GM19193 (cell line): ENCODE data around the gene TRAPPC2L.
A peak's percentile ranks its signal among the peaks of the same experiment; 100 is the strongest.

Source experiments
- POLR2A ChIP-seq: IDR thresholded peaks from 4 replicates; pipeline ENCODE4 v1.6.1; 2011; ENCODE audit not compliant: insufficient read depth, insufficient read length; ENCODE audit errors: extremely low read depth

The TRAPPC2L gene

DNA sequence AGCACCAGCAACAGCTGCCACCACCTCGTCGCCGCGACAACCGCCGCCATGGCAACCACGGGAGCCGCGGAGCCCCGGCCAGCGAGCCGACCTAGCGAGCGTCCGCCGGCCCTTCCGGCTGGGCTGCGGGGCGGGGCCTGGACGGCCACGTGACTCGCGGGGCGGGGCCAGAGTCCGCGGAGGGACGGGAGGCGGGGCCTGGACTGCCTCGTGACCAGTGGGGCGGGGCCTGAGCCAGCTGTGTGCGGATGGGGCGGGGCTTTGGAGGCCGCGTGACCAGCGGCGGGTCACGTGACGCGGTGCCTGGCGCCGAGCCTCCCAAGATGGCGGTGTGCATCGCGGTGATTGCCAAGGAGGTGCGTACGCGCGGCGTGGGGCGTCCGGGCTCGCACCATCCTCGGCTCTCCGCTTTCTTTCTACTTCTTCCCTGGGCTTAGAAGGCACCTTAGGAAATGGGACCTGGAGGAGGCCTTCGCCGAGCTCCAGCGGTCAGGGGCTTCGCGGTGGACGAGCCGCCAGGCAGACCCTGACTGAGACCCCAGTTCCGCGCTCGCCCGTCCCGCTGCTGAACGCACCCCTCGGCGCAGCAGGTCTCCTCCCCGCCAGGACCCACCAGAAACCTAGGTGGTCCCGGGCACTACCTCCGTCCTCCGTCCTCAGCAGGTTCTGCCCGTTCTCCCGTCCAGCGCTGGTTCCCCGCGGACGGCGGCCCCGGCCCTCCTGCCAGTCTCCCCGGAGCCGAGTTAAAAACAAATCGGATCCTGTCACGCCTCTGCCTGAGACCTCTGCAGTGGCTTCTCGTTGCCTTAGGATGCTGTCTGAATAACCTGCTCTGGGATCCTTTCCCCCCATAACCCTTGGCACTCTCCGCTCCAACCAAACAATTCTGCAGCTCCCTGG, at the start of gene TRAPPC2L, which contains the start of gene GALNS:
Gene TRAPPC2L, plus strand, starts transcription at position 300 of the 900 bp plus-strand sequence. Its CDS starts 24 bp downstream, at position 324.
Gene GALNS, minus strand, starts transcription at position 120 of the 900 bp plus-strand sequence. Its CDS starts 70 bp downstream, at position 50.
- peak; percentile 85 for TF ChIP-seq POLR2A

GRCh38 chr16:88807142-88807625, 49.7 kb upstream of the TRAPPC2L start:
- TF ChIP-seq POLR2A = peak; percentile 31

DNA sequence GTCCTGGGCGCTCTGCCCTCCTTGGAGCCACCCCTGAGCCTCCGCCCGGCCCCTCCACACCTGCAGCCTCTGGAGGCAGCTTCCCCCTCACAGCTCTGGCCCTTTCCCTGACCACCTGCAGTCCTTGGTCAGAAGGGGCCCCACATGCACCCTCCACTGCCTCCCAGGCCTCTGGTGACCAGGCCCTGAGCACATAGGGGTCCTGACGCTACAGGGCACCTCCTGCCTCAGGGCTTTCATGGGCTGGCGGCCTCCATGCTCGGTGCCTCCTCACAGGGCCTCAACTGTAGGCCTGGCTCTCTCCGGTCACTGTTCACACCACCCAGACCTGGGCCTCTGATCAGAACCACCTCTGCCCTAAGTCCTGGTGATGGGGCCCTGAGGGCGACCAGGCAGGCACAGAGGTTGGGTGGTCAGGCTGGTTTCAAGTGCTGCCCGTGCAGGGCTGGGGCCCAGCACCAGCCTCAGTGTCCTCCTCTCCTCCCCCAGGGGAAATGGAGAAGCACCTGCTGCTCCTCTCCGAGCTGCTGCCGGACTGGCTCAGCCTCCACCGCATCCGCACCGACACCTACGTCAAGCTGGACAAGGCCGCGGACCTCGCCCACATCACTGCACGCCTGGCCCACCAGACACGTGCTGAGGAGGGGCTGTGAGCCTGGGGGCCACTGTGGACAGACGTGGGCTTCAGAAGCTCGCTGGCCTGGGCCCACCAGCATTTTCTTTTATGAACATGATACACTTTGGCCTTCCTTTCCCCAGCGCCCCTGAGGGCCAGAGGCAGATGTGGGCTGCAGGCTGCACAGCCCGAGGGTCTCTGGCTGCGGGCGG, 49.1 kb upstream of the TRAPPC2L start:
- no peak for TF ChIP-seq POLR2A

GRCh38 chr16:88809068-88809675, 47.8 kb upstream of the TRAPPC2L start:
- TF ChIP-seq POLR2A = peak; percentile 8

GRCh38 chr16:88809676-88810165, 47.2 kb upstream of the TRAPPC2L start:
- no peak for TF ChIP-seq POLR2A

DNA sequence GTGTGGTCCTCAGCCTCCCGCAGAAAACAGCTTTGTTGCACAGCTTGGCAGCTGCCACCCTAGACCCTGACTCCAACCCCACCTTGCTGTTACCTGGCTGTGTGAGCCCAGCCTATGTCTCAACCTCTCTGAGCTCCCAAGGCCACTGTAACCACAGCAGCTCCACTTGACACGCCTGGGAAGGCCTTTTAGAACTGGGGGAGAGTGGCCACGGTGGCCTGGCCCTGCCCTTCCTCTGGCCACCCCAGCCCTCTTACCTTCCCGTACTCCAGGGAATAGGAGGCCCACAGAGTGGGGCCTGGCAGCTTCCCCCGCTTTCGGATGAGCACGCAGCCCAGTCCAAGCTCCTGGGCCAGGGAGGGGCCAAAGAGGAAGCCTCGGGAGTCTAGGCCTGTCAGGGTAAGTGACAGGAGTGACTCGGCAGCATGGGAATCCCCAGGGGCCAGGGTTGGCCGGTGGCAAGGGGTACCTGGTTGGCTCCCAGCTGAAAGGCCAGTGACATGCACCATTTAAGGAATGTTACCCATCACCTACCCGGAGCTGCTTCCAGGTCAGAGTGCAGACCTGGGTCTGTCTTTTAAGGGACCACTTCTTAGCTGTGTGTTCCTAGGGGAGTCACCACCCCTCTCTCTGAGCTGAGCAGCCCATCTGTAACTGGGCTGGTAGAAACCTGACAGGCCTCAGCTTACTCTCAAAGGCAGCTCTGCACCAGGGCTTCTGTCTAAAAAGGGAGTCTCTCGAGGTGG, 46.6 kb upstream of the TRAPPC2L start:
- peak; percentile 26 for TF ChIP-seq POLR2A

- TF ChIP-seq POLR2A = peak; percentile 72
Measured at GRCh38 chr16:88810912-88811768, 45.8 kb upstream of the TRAPPC2L start.

GRCh38 chr16:88811769-88812512, 45.0 kb upstream of the TRAPPC2L start, which contains the start of gene APRT:
Gene APRT, minus strand, starts transcription at chr16:88811928. Its CDS starts 29 bp downstream, at chr16:88811899.
- TF ChIP-seq POLR2A = peak; percentile 89

- TF ChIP-seq POLR2A = no peak
Measured at GRCh38 chr16:88812513-88813268, 44.2 kb upstream of the TRAPPC2L start.

DNA sequence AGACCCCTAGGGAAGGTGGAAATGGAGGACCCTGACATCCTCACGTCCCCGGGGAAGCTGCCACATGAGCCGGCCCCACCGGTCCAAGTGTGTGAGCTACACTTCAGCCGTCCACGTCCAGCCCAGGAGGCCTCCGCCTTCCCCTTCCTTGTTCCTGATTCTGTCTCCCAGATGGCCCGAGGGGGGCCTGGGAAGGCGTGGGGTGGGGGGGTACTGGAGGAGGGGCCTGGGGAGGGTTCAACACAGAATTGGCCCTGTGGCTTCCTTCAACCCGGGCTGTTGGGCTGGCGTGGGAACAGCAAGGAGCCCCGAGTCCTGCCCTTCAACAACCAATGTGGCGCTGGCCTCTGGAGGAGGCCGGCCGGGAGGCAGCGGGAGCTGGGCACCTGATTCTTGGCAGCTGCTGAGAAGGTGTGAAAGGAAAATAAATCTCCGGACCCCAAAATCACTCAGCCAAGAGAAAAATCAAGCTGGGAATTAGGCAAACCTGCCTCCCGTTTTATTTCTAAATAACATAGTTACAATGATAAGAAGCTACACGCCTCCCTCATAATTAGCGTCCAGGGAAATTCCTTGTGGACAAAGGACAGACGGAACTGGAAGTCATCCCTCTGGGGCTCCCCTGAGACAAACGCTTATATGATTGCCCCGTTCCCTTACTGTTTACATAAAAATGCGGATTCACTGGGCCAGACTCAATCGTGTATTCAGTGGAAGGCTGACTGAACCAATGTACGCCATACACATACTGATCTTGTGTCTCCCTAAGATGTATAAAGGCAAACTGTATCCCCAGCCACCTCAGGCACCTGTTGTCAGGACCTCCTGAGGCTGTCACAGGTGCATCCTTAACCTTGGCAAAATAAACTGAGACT, 43.4 kb upstream of the TRAPPC2L start:
- no peak for TF ChIP-seq POLR2A

- TF ChIP-seq POLR2A = no peak
Measured at GRCh38 chr16:88814144-88814502, 42.8 kb upstream of the TRAPPC2L start.

DNA sequence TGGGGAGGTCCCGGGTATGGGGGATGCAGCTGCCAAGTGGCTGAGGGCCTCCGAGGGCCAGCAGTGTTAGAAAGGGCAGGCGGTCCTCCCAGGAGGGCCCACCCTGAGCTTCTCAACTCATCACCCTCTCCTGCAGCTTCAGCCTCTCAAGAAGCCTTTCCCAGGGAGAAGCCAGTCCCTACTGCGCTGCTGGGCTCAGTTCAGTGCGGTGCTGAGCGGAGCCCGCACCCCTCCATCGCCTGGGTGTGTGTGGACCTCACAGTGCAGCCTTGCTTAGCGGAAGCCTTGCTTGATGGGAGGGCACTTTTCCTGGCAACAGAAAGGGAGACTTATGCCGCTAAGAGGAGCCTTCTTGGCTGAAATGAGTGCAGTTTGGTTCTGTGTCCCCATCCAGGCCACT, 41.7 kb upstream of the TRAPPC2L start:
- TF ChIP-seq POLR2A = no peak
